Measurements from ENCODE around the gene IL4R.

IL4R gene

GRCh38 chr16:27315333-27316037, 1.7 kb downstream of the IL4R start:
- DNase-seq: no peak

GRCh38 chr16:27316038-27316680, 2.4 kb downstream of the IL4R start:
- DNase-seq: no peak

- DNase-seq: no peak
These were observed 3.5 kb downstream of the IL4R start for GRCh38 chr16:27317320-27317719.

GRCh38 chr16:27317738-27318391, 4.1 kb downstream of the IL4R start:
- no peak for DNase-seq

GRCh38 chr16:27318392-27319256, 4.8 kb downstream of the IL4R start:
- peak; percentile 44 for DNase-seq

- no peak for DNase-seq
These were observed 5.6 kb downstream of the IL4R start for GRCh38 chr16:27319257-27319965.

- no peak for DNase-seq
These were observed 6.7 kb downstream of the IL4R start for GRCh38 chr16:27320261-27321012.

- DNase-seq: no peak
These were observed 7.5 kb downstream of the IL4R start for GRCh38 chr16:27321013-27321915.

- no peak for DNase-seq
These were observed 9.3 kb downstream of the IL4R start for GRCh38 chr16:27322858-27323780.

GRCh38 chr16:27323781-27324561, 10.2 kb downstream of the IL4R start:
- no peak for DNase-seq

GRCh38 chr16:27324851-27325301, 11.1 kb downstream of the IL4R start:
- no peak for DNase-seq

- DNase-seq: no peak
These were observed 12.0 kb downstream of the IL4R start for GRCh38 chr16:27325736-27326135.

- no peak for DNase-seq
These were observed 12.5 kb downstream of the IL4R start for GRCh38 chr16:27326251-27326650.

- no peak for DNase-seq
These were observed 13.2 kb downstream of the IL4R start for GRCh38 chr16:27326738-27327585.

- DNase-seq: no peak
These were observed 13.8 kb downstream of the IL4R start for GRCh38 chr16:27327586-27327915.

GRCh38 chr16:27328937-27329336, 15.2 kb downstream of the IL4R start:
- DNase-seq: no peak
